NCI-H128 (cell line): ENCODE data around the gene RPS27L.
"Not testable (repeated sequence)": the region's sequence is repeated elsewhere in the genome, so short reads cannot be mapped to it uniquely, and the experiment has no call there.

ENCODE experiments used
- DNase-seq: peaks from one replicate; lab custom pipeline; 2025; ENCODE audit not compliant: unreplicated experiment; lab: John Stamatoyannopoulos, UW

The RPS27L gene

DNA sequence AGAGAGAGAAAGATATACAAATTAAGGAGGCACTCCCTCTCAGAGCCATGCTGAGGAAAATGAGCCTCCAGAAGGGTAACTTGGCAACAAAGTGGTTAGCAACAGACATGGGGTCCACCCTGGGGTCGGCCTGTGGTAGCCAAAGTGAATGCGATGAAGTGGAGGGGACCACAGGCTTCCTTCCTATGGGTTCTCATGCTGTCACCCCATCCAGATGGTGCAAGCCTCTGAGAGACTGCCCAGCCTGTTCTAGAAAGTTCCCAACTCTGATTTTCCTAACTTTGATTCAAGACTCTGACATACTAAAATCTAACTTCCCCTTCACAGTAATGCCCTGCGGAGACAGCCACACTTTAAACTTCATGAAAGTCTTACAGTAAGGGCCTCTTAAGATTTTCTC lies 53.9 kb downstream of the RPS27L start:
- DNase-seq, result no peak

DNA sequence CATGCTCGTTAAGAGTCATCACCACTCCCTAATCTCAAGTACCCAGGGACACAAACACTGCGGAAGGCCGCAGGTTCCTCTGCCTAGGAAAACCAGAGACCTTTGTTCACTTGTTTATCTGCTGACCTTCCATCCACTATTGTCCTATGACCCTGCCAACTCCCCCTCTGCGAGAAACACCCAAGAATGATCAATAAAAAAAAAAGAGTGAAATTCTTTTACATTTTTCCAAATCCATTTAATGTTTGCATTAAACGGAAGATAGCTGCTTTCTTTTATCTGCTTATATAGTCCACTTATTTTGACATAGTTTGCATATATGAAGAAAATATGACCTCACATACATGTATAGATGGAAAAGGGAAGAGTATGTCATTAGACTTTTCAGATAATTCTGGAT lies 57.7 kb downstream of the RPS27L start:
- not testable (repeated sequence) for DNase-seq

DNA sequence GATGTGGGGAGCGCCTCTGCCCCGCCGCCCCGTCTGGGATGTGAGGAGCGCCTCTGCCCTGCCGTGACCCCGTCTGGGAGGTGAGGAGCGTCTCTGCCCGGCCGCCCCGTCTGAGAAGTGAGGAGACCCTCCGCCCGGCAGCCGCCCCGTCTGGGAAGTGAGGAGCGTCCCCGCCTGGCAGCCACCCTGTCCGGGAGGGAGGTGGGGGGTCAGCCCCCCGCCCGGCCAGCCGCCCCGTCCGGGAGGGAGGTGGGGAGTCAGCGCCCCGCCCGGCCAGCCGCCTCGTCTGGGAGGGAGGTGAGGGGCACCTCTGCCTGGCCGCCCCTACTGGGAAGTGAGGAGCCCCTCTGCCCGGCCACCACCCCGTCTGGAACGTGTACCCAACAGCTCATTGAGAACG lies 58.4 kb downstream of the RPS27L start:
- not testable (repeated sequence) for DNase-seq
